ENCODE data around the gene TMED10.

DNA sequence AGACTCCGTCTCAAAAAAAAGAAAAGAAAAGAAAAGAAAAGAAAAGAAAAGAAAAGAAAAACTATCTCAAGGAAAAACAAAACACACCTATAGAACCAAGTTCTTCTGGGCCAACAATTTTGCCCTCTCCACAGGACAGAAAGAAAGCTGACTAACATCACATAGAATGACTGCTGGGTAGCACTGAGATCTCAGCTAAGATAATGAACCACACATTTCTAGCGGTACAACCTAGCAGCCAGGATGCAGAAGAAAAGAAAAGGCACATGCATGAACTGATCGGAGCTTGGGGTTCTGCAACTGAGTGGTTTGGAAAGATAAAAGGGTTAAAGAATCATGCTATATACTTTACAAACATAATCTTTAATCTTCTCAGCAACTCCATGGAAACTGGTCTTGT is 19.5 kb downstream of the TMED10 start:
- TF ChIP-seq HOXB5 (CRISPR knock-in tag; IDR thresholded peaks at IDR 0.05) (no peak), MYC (IDR thresholded peaks at IDR 0.05; ENCODE audit: borderline replicate concordance, low read length) (no peak)

All from A549 (cell line).